H1 (cell line): Measurements from ENCODE around the gene GLIS2. TPM values are rescaled to one million over a fixed set of nuclear protein-coding genes. Genes with fewer than 3 reads are reported as not detected.

ENCODE experiments used
- CTCF ChIA-PET: fragments of 300-600 bp; sonication (Branson Sonifier 250); formaldehyde crosslinking; loops from one replicate; lab custom pipeline; 2021; ENCODE audit not compliant: partially characterized antibody; lab: Charles Lee
- POLR2A ChIA-PET: fragments of 300-600 bp; sonication (Branson Sonifier 250); formaldehyde crosslinking; loops from one replicate; lab custom pipeline; 2021; ENCODE audit warnings: inconsistent platforms; ENCODE audit not compliant: partially characterized antibody; lab: Charles Lee
- DNase-seq, 2 experiments: peaks; one replicate each; pipeline versions ENCODE4 v3.0.0 to v3.0.0-alpha.2; 2010 to 2022; ENCODE audit warnings: low spot score in 2 of 2, low read depth in 1 of 2, mixed read lengths in 1 of 2
- FAIRE-seq: peaks from 2 replicates; lab custom pipeline; 2011; peaks lifted over from hg19 to GRCh38; lab: Jason Lieb, UNC
- H2AFZ ChIP-seq: 2 replicates; pipeline ENCODE4 v1.8.1; 2012; ENCODE audit warnings: low read length, inconsistent platforms
- H2AK5ac ChIP-seq: 2 replicates; pipeline ENCODE4 v1.6.1; 2013; ENCODE audit warnings: low read depth, low read length
- H2BK120ac ChIP-seq: replicated peaks from 2 replicates; pipeline ENCODE3; 2013; ENCODE audit warnings: low read depth, low read length, inconsistent platforms
- H2BK12ac ChIP-seq: 2 replicates; pipeline ENCODE4 v1.6.1; 2013; ENCODE audit warnings: low read depth, low read length
- H2BK15ac ChIP-seq: 2 replicates; pipeline ENCODE4 v1.6.1; 2013; ENCODE audit warnings: low read length
- H2BK20ac ChIP-seq: 2 replicates; pipeline ENCODE4 v1.6.1; 2013; ENCODE audit warnings: low read length
- H2BK5ac ChIP-seq: 2 replicates; pipeline ENCODE4 v1.6.1; 2013; ENCODE audit warnings: low read depth, low read length
- H3K14ac ChIP-seq: 2 replicates; pipeline ENCODE4 v1.6.1; 2013; ENCODE audit warnings: inconsistent platforms; ENCODE audit not compliant: insufficient read length
- H3K18ac ChIP-seq: 2 replicates; pipeline ENCODE4 v1.6.1; 2013; ENCODE audit warnings: low read length; ENCODE audit errors: extremely low read depth
- H3K23ac ChIP-seq: 2 replicates; pipeline ENCODE4 v1.6.1; 2013; ENCODE audit warnings: inconsistent platforms; ENCODE audit not compliant: insufficient read length
- H3K23me2 ChIP-seq: 2 replicates; pipeline ENCODE4 v1.6.1; 2013; ENCODE audit warnings: low read depth, low read length
- H3K27ac ChIP-seq: 2 replicates; pipeline ENCODE4 v1.6.1; 2011; ENCODE audit warnings: low read depth, low read length, inconsistent platforms
- H3K27me3 ChIP-seq, 4 experiments: replicated peaks in 1 of 4; 1 replicate in 1 of 4; 2 replicates in 3 of 4; pipeline versions ENCODE4 v1.6.1 to v1.8.1; 2011 to 2013; ENCODE audit warnings: low read length in 3 of 4, mild to moderate bottlenecking in 3 of 4, inconsistent platforms in 2 of 4, mixed read lengths in 2 of 4, moderate library complexity in 1 of 4; ENCODE audit not compliant: control insufficient read depth in 3 of 4, insufficient read depth in 3 of 4; ENCODE audit errors: extremely low read depth in 1 of 4
- H3K36me3 ChIP-seq, 4 experiments: 2 replicates each; pipeline versions ENCODE4 v1.6.1 to v1.8.1; 2011 to 2013; ENCODE audit warnings: mild to moderate bottlenecking in 4 of 4, low read length in 3 of 4, moderate library complexity in 2 of 4, control low read depth in 1 of 4, inconsistent platforms in 1 of 4; ENCODE audit not compliant: insufficient read depth in 4 of 4, control insufficient read depth in 2 of 4
- H3K4ac ChIP-seq: replicated peaks from 2 replicates; pipeline ENCODE3; 2013; ENCODE audit warnings: low read length, low read depth, mixed read lengths, inconsistent platforms; ENCODE audit not compliant: insufficient read length
- H3K4me1 ChIP-seq, 4 experiments: replicated peaks in 1 of 4; 1 replicate in 1 of 4; 2 replicates in 3 of 4; pipeline versions ENCODE4 v1.6.1 to v1.8.1; 2011 to 2013; ENCODE audit warnings: low read length in 3 of 4, inconsistent platforms in 2 of 4, mixed read lengths in 1 of 4; ENCODE audit not compliant: insufficient read depth in 4 of 4, control insufficient read depth in 3 of 4
- H3K4me2 ChIP-seq, 2 experiments: 2 replicates each; pipeline versions ENCODE4 v1.6.1 to v1.8.1; 2011 to 2013; ENCODE audit warnings: low read depth in 2 of 2, low read length in 2 of 2, control low read depth in 1 of 2, inconsistent platforms in 1 of 2, mild to moderate bottlenecking in 1 of 2; ENCODE audit not compliant: insufficient read depth in 1 of 2
- H3K4me3 ChIP-seq, 4 experiments: fragments of 200-600, 300-600 bp in 1 of 4; sonication (generic), shearing (Covaris generic), sonication (Bioruptor Twin) in 1 of 4; 2 replicates each; pipeline versions ENCODE4 v1.5.1 to v1.8.1; 2011 to 2016; ENCODE audit warnings: low read length in 4 of 4, low read depth in 3 of 4, control low read depth in 2 of 4, inconsistent platforms in 2 of 4, mild to moderate bottlenecking in 2 of 4, mixed read lengths in 1 of 4, moderate library complexity in 1 of 4; ENCODE audit not compliant: insufficient read depth in 2 of 4; ENCODE audit errors: extremely low read depth in 1 of 4
- H3K56ac ChIP-seq: replicated peaks from 2 replicates; pipeline ENCODE3; 2013; ENCODE audit warnings: low read depth, mild to moderate bottlenecking, mixed read lengths, low read length, inconsistent platforms; ENCODE audit not compliant: insufficient read length
- H3K79me1 ChIP-seq: 2 replicates; pipeline ENCODE4 v1.6.1; 2013; ENCODE audit warnings: low read depth, low read length, control low read depth
- H3K79me2 ChIP-seq, 2 experiments: 2 replicates each; pipeline versions ENCODE4 v1.6.1 to v1.8.1; 2012 to 2013; ENCODE audit warnings: low read length in 2 of 2, mild to moderate bottlenecking in 2 of 2, inconsistent platforms in 1 of 2; ENCODE audit not compliant: insufficient read depth in 2 of 2, control insufficient read depth in 1 of 2
- H3K9ac ChIP-seq, 4 experiments: replicated peaks in 1 of 4; 1 replicate in 1 of 4; 2 replicates in 3 of 4; pipeline versions ENCODE4 v1.6.1 to v1.8.1; 2011 to 2013; ENCODE audit warnings: low read depth in 3 of 4, low read length in 3 of 4, control low read depth in 2 of 4, mild to moderate bottlenecking in 2 of 4, moderate library complexity in 2 of 4, inconsistent platforms in 1 of 4; ENCODE audit errors: extremely low read depth in 1 of 4
- H3K9me3 ChIP-seq, 2 experiments: 2 replicates each; pipeline versions ENCODE4 v1.6.1 to v1.8.1; 2012 to 2013; ENCODE audit warnings: mild to moderate bottlenecking in 2 of 2, moderate library complexity in 2 of 2, control low read depth in 1 of 2, inconsistent platforms in 1 of 2, low read depth in 1 of 2, low read length in 1 of 2, mixed read lengths in 1 of 2; ENCODE audit not compliant: insufficient read depth in 2 of 2
- H4K20me1 ChIP-seq, 2 experiments: replicated peaks in 1 of 2; 2 replicates each; pipeline versions ENCODE3 to v1.8.1; 2011 to 2013; ENCODE audit warnings: inconsistent platforms in 2 of 2, low read length in 2 of 2, mild to moderate bottlenecking in 1 of 2; ENCODE audit not compliant: insufficient read depth in 2 of 2, control insufficient read depth in 1 of 2
- H4K5ac ChIP-seq: 2 replicates; pipeline ENCODE4 v1.6.1; 2013; ENCODE audit warnings: low read length, low read depth, mixed read lengths, inconsistent platforms; ENCODE audit not compliant: insufficient read length
- H4K8ac ChIP-seq: 2 replicates; pipeline ENCODE4 v1.8.0; 2013; ENCODE audit warnings: mild to moderate bottlenecking, moderate library complexity, low read length, inconsistent platforms; ENCODE audit not compliant: insufficient read depth; ENCODE audit errors: extremely low read depth
- H4K91ac ChIP-seq: replicated peaks from 2 replicates; pipeline ENCODE3; 2013; ENCODE audit warnings: low read length, mixed read lengths, inconsistent platforms; ENCODE audit not compliant: insufficient read length
- ATF2 ChIP-seq: IDR thresholded peaks from 2 replicates; pipeline ENCODE4 v1.6.1; 2012; ENCODE audit warnings: low read length, inconsistent platforms
- BCL11A ChIP-seq, 2 experiments: IDR thresholded peaks; one replicate each; pipeline ENCODE4 v1.6.1; 2011; ENCODE audit warnings: low read depth in 2 of 2, low read length in 2 of 2, mild to moderate bottlenecking in 2 of 2
- CBX8 ChIP-seq: fragments of 300-800, 300-1000 bp; sonication (generic); IDR thresholded peaks from 2 replicates; pipeline ENCODE4 v1.7.1; 2016; ENCODE audit warnings: low read depth, low read length, borderline replicate concordance
- E2F6 ChIP-seq: IDR thresholded peaks from 2 replicates; pipeline ENCODE4 v1.6.1; 2012; ENCODE audit warnings: inconsistent platforms
- KDM4A ChIP-seq: IDR thresholded peaks from one replicate; pipeline ENCODE4 v1.7.1; 2012; ENCODE audit warnings: low read depth, mild to moderate bottlenecking, moderate library complexity, low read length, inconsistent platforms; ENCODE audit not compliant: severe bottlenecking
- MAX ChIP-seq: IDR thresholded peaks from 2 replicates; pipeline ENCODE4 v1.6.1; 2012; ENCODE audit warnings: inconsistent platforms
- NANOG ChIP-seq: IDR thresholded peaks from 2 replicates; pipeline ENCODE4 v1.6.1; 2011; ENCODE audit warnings: low read length, low read depth, mild to moderate bottlenecking, inconsistent platforms; ENCODE audit not compliant: insufficient read depth, poor library complexity, severe bottlenecking
- POLR2AphosphoS5 ChIP-seq: IDR thresholded peaks from 2 replicates; pipeline ENCODE4 v1.6.1; 2011; ENCODE audit warnings: low read depth, low read length
- POU5F1 ChIP-seq: IDR thresholded peaks from 2 replicates; pipeline ENCODE4 v1.6.1; 2011; ENCODE audit warnings: low read depth, mild to moderate bottlenecking, low read length, moderate library complexity
- SIRT6 ChIP-seq: IDR thresholded peaks from one replicate; pipeline ENCODE4 v1.7.1; 2012; ENCODE audit warnings: low read length, inconsistent platforms
- SUZ12 ChIP-seq: fragments of 200-600 bp; sonication (generic); IDR thresholded peaks from 2 replicates; pipeline ENCODE4 v1.6.1; 2012; ENCODE audit warnings: mild to moderate bottlenecking, inconsistent platforms, low read length, moderate library complexity, mixed read lengths
- WGBS, 2 experiments: shearing (Covaris generic) in 1 of 2; methylation state at CpG; one replicate each; pipeline versions ENCODE4 v1.1.6 to v1.1.7; 2013 to 2015; ENCODE audit warnings: low lambda C conversion rate in 2 of 2, mixed read lengths in 2 of 2, inconsistent platforms in 1 of 2, low coverage in 1 of 2, missing lambda C conversion rate in 1 of 2; ENCODE audit not compliant: insufficient replicate concordance in 2 of 2, insufficient coverage in 1 of 2, insufficient read length in 1 of 2; ENCODE audit errors: extremely low coverage in 1 of 2, missing lambda C conversion rate in 1 of 2; 5-methylcytosine and 5-hydroxymethylcytosine counted together
- polyA plus RNA-seq, 7 experiments: library from polyadenylated mRNA; depleted of rRNA in 3 of 7; stranded (reverse) in 5 of 7; unstranded in 2 of 7; fragments of >200 nt in 5 of 7; fragments of 200-250 nt in 2 of 7; gene quantifications; 1 replicate in 5 of 7; 2 replicates in 1 of 7; 4 replicates in 1 of 7; pipeline versions ENCODE4 v1.2.1 to v1.2.3, GENCODE V29; 2011 to 2013; ENCODE audit warnings: missing spikeins in 2 of 7, mixed read lengths in 2 of 7
- total RNA-seq: library from RNA; stranded (reverse); fragmentation: NEBNext Ultra II Directional; extraction: Animal tissue kit (Norgen Biotek cat#: 25700); gene quantifications from 2 replicates; pipeline ENCODE4 v1.2.1, GENCODE V29; 2021

GLIS2 gene
- total and polyA plus RNA-seq, 2 of the 8 experiments (the other 6 are each of a cell fraction or from before 2014, with no cell fraction given), result 4.3 to 17.4 TPM

GRCh38 chr16:4359914-4360313, 44.0 kb downstream of the GLIS2 start:
- no peak overlapping the region for H3K4ac ChIP-seq
- TF ChIP-seq ATF2 (no peak), CBX8 (no peak), BCL11A (IDR thresholded peaks at IDR 0.05; ENCODE audit: low read depth in 2 of 2, low read length in 2 of 2) (no peak), E2F6 (no peak), KDM4A (no peak), POLR2AphosphoS5 (no peak), MAX (no peak), NANOG (no peak), SIRT6 (no peak), SUZ12 (no peak), POU5F1 (no peak)

More at GRCh38 chr16:4359914-4360313, 44.0 kb downstream of the GLIS2 start:
- H2BK20ac ChIP-seq, result no peak overlapping the region
- peaks cover 0 to 3% (median 1%) of the 10 kb centered on the region in 4 experiments; a peak in 3 of 7 replicates for H3K4me1 ChIP-seq
- no peak overlapping the region for H3K14ac ChIP-seq
- H3K27ac ChIP-seq, result no peak overlapping the region
- H3K27me3 ChIP-seq, result no peaks in the 10 kb centered on the region
- no peaks in the 10 kb centered on the region for H3K79me1 ChIP-seq
- DNase-seq (no peak), FAIRE-seq (no peak)
- no peaks in the 10 kb centered on the region for H3K79me2 ChIP-seq
- no peak overlapping the region for H3K4me3 ChIP-seq
- ChIA-PET POLR2A (interaction anchor here (0.6 to 2.3 kb wide), 10 partner anchors 9 to 361 kb away, joined by 3 to 14 read pairs (median 5); partner anchors contain the start of gene PAM16), CTCF (interaction anchor here (0.8 to 14.0 kb wide), 24 partner anchors 10 to 95 kb away, joined by 3 to 425 read pairs (median 5); partner anchors contain the start of gene VASN)
- H3K23ac ChIP-seq, result no peak overlapping the region
- H2BK12ac ChIP-seq, result no peak overlapping the region
- no peak overlapping the region for H2AK5ac ChIP-seq
- H3K9ac ChIP-seq, result no peak overlapping the region
- no peak overlapping the region for H2AFZ ChIP-seq
- H3K56ac ChIP-seq, result no peak overlapping the region
- no peak overlapping the region for H4K8ac ChIP-seq
- no peak overlapping the region for H4K5ac ChIP-seq
- H2BK5ac ChIP-seq, result no peak overlapping the region
- no peak overlapping the region for H2BK15ac ChIP-seq
- H3K18ac ChIP-seq, result no peak overlapping the region
- no peak overlapping the region for H3K4me2 ChIP-seq
- no peaks in the 10 kb centered on the region for H3K36me3 ChIP-seq
- H4K91ac ChIP-seq, result peak overlapping the region; percentile 74
- peaks cover 0 to 3% of the 10 kb centered on the region in 2 experiments for H4K20me1 ChIP-seq
- H3K23me2 ChIP-seq, result peaks cover 2% of the 10 kb centered on the region; the same call in 1 of the 2 replicates
- no peaks in the 10 kb centered on the region for H3K9me3 ChIP-seq
- WGBS, 2 experiments, result 86 to 100% methylated on average over 2 of the region's 3 CpGs
- H2BK120ac ChIP-seq, result no peak overlapping the region
